CD4-positive, alpha-beta T cell treated with Interleukin-2 at 100 ng/mL for 4 hours (primary cell): ENCODE results near the gene PRRC2B.
A peak's percentile ranks its signal among the peaks of the same experiment; 100 is the strongest.

Experiments used
- DNase-seq: peaks from one replicate; pipeline ENCODE4 v3.0.0-alpha.2; 2020; ENCODE audit warnings: low spot score

Gene PRRC2B

DNA sequence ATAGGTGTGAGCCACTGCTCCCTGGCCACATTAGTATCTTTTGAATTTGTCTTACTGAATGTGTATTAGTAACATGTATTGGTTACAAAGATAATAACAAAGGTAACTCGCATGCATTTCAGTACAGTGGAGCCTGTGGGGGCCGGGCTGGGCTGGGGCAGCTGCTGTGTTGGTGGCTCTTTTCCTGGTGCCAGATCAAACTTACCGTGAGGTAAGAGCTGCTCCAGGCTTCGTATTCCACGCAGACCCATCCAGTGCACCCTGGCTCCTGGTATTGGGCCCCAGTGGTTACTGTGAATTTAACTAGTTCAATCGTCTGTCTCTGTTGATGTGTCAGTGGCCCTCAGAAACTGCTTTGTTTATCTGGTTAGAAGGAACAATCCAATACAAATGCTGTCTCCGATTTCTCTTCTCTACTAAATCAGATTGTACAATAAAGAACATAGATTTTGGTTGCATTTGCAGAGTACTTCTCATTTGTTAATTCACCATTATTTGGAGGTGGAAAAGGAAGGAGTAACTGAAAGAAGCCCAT is 15.6 kb downstream of the PRRC2B start:
- no peak for DNase-seq

DNA sequence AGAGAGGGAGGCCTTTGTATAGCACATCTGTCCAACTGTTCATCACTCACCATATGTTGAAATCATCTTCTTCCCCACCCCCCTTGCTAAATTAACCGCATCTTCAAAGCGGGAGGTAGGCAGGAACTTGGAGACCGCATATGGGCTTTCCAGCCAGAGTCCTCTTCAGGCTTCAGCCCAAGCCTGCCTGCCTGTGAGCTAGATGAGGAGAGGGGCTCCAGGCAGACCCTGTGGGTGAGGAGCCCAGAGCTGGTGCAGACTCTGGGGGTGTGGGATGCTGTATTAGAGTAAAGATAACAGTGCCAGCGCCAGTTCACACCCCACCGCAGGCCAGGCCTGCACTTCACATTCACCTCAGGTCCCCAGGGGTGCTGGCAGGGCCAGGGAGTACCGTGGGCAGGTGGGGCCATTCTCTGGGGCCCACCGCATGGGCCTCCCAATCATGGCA is 16.2 kb downstream of the PRRC2B start:
- peak; percentile 54 for DNase-seq

DNA sequence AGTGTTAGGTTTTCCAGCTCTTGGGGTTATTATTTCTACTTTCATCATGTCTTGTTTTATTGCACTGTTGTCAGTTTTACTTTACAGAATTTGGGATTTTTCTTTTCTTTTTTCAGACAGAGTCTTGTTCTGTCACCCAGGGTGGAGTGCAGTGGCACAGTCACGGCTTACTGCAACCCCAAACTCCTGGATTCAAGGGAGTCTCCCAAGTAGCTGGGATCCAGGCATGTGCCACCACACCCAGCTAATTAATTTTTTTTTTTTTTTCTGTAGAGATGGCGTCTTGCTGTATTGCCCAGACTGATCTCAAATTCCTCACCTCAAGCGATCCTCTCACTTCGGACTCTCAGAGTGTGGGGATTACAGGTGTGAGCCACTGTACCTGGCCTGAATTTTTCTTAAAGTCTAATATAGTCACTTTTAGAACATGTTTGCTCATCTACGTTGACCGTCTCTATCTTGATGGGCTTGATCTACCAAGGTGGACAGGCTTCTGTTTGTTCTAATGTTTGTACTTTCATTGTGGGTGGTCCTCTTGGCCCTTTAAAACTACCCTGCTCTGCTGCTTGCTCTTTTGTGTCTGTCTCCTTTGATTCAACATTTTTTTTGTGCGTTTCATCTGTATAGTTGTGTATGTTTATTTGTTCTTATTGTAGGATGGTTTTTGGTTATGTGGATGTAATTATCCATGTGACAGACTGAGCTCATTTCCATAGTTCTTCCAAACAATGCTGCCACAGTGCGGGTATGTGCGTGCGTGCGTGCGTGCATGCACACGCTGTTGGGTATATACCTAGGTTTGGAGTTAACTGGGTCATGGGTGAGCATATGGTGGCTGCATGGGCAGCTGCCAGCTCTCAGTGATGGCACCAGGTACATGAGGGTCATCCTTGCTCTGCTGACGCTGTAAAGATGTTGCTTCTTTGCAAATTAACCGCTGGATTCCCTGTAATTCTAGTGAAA is 18.1 kb downstream of the PRRC2B start:
- no peak for DNase-seq

DNA sequence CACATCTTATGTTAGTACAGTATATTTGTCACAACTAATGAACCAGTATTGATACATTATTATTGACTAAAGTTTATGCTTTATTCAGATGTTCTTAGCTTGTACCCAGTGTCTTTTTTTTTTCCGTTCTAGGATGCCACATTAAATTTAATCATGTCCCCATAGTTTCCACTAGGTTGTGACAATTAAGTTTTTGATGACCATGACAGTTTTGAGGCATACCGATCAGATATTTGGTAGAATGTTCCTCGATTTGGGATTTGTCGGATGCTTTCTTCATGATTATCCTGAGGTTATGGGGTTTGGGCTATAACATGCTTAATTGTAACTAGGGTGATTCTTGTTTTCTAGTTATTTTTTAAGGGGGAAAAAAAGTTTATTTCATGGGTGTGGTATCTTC is 22.6 kb downstream of the PRRC2B start:
- no peak for DNase-seq

DNA sequence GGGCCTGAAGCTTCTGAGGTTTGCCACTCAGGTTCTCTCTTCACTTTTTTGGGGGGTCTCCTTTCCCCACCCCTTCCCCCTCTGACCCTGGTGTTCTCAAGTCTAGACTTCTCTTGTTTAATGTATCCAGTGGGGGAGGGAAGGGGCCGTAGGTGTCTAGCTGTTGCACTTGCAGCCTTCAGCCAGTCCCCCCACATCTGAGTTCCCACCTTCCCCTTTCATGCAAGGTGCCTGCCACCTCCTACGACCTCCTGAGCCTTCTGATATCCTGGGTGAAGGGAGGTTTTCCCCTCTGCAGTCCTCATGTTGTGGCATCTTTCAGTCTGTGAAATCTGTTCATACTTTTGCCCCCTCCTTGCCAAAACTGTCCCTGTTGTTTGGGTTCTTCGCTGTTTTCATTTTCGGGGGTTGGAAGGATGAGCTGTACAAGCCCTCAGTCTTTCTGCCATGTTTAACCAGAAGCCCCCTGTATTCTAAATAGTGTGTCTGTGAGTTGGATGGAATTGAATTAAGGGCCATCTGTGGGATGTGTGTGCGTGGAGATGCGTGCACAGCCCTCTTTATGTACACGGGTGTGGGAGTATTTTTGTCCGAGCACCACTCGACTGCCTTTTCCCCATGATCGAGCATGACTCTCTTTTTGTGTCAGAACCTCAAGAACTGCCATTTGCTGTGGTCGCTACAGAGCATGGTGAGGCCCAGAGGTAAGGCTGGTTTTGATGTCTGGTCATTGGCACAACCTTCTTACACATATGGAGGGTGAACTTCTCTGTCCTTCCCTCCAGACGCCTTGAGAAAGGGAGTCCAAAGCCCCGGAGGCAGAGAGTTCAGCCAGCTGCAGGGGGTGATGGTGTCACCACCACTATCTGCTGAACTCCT is 23.6 kb downstream of the PRRC2B start:
- DNase-seq = no peak

DNA sequence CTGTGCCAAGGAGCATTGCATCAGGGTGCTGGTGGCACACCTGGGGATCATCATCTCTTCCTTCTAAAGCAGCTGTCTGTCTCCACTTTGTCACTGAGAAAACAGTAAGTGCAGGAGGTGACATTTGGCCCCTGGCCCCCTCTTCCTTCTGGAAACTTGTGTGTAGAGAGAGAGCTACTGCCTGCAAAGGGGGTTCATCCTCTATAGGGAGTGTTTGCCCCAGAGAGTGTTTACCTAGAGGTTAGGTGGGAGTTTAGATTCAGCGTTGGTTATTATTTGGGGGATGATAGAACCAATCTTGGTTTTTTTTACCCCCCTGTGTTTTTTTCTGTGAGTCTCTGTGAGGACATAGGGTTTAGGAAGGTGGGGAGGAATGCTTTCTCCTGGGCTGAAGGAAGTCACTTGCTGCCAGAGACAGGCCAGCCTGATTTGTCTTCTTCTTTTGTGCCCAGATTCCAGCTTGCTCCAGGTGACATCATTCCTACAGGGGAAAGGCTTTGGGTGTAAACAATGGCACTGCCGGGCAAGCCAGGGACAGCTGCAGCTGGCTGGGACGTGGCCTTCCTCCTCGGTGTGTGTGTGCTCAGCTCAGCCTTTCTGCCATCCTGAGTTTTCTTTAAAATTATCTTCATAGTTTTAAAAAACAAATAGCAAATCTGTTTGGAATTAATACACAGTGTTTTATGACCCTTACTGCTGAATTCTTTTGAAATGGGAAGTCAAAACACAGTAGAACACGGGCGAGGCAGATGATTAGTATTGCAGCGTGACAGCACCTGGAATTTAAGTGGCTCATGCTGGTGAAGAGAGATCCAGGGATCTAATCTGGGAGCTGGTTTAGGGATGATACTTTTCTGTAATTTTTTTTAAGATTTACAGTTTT is 24.5 kb downstream of the PRRC2B start:
- no peak for DNase-seq

DNA sequence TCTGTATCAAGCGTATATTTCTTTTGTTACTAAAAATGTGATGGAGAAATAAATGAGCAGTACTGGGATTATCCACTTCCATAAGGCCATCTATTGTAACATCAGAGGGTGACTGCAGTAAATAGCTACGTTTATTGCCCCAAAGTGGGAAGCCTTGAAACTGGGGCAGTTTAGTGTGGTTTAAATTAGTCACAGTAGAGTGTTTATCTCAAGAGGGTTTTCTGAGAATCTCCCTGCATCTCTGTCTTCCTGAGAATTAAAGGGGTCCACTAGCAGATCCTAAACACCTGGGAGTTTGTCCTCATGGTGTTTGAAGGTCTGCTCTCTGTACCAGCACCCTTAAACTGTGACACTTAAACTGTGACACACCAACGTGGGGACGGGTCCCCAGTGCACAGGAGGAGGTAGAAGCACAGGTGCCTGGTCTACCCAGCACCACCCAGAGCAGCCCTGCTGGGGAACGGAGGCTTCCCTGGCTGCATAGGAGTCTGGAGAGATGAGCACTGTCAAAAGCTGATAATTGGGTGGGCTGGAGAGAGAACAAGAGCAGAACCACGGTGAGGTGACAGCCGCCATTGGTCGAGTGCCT is 25.2 kb downstream of the PRRC2B start:
- peak; percentile 28 for DNase-seq

DNA sequence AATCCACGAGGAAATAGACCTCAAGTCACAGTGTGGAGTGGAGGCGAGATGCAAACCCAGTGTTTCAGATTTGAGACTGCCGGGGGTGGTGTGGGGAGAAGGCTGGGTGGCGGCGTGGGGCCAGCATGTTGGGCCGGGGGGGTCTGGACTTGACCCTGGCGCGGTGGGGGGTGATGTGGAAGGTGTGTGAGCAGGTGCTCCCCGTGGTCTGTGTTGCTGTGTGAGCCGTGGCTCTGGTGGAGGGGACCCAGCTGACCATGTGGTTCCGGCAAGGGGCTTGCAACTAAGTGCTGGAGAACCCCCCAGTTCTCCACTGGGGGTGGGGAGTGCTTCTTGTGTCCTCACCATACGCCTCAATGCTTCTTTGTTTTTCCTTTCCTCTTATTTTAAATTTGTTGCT is 25.8 kb downstream of the PRRC2B start:
- DNase-seq = no peak

DNA sequence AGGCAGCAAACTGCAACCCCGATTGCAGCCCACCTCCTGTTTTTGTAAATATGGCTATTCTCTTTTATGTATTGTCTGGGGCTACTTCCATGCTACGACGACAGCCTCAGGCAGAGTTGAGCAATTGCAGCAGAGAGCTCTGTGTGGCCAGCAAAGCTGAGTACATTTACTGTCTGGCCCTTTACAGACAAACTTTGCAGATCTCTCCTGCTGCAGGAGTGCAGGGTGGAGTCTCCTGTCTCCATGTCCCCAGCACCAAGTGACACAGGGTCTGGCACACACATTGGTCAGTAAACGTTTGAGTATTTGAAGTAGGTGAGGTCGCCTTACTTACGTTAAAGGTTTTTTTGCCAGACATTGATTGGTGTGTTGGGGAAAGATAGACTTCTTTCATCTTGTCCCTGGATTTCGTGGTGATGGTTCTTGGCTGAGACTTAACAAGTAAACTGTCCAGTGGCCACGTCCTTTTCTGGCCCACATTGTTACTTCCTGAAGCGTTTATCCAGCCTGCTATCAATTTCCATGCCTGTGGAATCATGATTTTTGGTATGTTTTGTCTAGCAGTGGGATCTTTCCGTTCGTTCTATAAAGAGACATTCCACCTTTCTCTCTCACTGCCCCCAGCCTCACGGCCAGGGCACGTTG is 27.2 kb downstream of the PRRC2B start:
- no peak for DNase-seq

DNA sequence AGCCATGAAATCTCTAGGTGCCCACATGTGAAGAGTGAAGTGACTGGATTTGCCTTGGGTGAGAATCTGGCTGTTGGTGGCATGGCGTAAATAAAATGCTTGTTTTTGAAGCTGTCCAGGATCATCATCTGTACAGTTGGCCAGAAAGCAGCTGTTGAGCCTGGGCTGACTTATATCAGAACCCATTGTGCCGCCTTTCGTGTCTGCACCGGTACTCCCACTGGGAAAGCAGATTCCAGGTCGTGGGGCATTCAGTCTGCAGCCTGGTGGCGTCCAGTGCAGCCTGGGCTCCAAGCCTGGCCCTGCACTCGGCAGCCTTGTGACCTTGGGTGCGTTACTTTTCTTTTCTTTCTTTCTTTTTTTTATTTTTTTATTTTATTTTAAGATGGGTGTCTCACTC is 27.8 kb downstream of the PRRC2B start:
- no peak for DNase-seq

DNA sequence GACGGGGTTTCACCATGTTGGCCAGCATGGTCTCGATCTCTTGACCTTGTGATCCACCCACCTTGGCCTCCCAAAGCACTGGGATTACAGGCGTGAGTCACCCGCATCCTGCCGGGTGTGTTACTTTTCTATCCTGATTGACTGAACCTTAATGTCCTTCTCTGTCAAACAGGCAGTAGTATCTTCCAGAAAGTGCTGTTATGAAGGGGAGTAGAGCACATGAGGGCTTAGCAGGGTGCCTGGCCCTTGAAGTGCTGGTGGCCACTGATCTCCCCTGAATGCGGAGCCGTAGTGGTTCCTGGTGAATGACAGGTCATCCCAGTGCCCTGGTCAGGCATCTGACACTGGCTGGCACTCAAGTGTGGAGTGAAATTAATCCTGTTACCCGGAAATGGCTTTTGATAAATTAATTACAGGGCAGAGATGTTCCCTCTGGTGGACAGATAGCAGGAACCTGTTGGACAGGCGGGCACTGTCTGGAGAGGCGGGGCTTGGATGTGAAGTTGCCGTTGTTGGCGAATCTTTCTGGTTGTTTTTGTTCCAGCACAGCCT is 28.4 kb downstream of the PRRC2B start:
- no peak for DNase-seq

DNA sequence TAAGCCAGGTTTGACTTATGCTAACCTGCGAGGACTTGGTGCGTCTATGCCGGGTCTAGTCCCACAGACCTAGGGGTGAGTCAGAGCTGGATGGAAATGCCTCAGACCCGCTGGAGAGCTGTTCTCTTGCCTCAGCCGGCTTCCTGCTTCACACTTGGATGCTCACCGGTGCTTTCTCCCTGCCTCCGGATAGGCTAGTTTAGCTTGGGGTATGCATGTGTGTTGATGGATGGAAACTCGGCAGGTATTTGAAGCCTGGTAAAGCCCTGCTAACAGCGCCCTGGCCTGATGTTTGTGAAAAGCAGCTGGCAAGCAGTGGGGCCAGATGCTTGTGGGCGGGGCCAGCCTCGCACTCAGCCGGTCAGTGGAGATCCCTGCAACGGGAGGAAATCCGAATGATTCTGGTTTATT is 29.3 kb downstream of the PRRC2B start:
- no peak for DNase-seq

DNA sequence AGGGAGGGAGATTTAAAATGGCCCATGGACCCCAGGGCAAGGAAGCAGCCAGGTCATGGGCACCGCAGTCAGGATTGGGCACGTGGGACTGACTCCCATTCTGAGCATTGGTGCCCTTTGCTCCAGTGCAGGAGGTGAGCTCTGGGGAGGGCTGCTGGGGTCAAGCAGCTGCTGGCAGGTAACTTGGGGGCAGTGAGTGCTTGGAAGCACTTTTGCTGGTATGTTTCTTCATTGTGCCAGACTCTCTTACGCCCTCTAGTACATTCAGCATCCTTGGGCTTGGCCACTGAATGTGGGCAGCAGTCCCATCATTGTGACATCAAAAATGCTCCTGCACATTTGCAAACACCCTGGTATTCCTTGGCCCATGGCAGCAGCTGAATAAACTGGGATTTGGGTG is 32.7 kb downstream of the PRRC2B start:
- no peak for DNase-seq

DNA sequence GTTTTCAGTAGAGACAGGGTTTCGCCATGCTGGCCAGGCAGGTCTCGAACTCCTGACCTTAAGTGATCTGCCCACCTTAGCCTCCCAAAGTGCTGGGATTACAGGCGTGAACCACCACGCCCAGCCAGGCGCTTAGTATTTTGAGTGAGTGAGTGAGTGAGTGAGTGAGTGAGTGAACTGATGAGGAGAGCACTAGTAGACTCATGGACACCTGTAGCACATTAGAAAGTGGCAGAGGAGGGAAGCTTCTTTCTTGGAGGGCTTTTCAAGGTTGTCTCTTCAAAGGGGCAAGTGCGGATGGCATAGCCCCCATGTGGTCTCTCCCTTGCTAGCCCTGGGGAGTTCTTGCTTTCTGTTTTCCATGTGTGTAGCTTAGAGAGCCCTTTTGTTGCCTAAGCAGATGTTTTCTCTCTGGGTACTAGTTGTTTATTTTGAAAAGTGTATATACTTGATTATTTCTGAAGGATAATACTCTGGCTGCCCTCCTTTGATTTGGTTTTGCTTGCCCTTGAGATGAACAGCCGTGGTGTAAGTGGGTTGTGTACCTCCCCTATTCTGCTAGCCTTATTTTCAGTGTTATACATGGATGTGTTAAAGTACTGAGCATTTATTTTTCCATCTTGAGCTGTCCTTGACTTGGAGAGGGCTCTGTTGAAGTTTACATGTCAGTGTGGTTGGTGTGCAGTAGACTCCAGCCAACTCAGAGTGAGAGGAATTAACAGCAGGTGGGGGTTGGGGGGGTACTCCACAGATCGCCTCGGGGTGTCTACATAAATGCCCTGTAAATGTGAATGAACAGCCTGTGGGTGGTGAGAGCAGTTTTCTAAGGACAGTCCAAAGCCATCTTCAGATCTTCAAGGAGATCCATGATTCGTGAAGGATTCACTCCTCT is 35.5 kb downstream of the PRRC2B start:
- DNase-seq = no peak

DNA sequence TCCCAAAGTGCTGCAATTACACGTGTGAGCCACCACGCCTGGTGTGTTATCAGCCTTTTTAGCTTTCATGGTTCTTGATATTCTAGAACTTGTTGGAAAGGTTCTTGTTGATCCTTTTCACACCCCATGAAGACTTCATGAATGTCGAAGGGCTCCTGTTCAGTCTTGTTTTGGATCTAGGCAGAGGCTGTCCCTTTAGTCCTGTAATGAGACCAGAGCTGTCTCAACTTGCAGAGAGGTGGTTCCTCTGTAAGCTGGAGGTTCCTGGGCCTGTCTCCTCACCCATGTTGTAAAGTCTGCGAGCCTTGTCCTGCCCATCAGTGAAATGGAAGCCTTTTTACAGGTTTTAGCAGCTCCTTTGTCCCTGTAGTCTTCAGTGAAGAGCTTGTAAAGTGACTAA is 38.2 kb downstream of the PRRC2B start:
- DNase-seq = no peak

DNA sequence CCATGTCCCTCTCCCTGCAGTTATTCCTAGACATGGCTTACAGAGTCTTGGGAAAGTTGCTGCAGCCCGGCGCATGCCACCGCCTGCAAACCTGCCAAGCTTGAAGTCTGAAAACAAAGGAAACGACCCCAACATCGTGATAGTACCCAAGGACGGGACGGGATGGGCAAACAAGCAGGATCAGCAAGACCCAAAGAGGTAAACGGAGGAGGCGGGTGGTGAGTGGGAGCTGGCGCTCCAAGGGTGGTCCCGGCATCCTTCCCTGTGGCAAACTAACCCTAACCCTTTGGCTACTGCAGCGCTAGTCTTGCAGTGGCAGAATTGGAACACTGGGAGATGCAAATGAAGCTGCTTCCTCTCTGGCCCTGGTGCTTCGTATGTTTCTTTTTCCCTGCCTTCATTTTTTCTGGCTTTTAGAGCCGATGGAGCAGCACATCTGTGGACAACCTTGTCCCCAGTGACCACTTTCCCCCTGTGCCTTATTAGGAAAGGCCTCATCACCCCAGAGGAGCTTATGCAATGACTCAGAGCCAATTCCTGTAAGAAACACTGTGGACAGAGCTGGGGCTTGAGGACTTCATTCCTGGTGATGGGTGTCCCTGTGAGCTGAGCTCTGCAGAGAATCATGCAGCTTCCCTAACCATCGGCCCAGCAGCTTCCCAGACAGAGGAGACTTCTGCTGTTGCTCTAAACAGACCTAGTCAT is 38.9 kb downstream of the PRRC2B start:
- DNase-seq = no peak

DNA sequence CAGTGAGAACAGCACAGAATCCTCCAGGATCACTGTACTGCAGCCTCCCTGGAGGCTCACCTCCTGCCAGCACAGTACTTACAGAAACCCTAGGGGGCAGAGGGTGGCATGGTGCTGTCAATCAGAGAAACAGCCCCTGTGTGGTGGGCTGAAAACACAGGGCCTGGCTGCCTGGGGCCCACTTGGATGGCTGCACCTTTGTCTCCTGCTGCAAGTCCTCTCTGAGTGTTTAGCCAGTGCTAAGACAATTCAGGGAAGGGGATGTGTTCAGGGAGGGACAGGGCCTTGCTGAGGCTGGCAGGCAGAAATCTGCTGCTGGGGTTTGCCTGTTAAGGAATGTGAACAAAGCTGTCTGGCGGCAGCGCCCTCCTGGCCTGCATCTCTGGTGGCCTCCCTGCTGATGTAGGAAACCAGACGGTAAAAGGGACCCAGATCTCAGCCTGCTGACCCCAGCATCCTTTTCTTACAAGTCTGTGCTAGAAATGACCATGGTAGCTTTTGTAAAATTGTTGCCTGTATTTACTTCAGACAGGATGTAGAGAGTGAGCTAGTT is 39.5 kb downstream of the PRRC2B start:
- no peak for DNase-seq

DNA sequence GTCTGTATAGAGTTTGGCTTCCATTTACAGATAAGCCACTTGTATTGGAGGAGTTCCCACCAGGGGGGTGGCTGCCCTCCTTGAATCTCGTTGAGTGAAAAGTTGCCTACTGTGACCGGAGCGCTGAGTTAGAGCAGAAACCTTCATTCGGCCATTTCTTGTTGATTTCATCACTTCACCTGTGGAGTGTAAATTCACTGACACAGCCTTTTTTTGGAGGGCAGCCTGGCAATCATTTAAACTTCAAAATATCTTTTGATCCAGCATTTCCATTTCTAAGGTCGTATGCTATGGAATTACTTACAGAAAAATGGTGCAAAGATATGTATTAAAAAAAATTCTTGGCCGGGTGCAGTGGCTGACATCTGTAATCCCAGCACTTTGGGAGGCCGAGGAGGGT is 40.8 kb downstream of the PRRC2B start:
- no peak for DNase-seq
